H1 (cell line): ENCODE data around the gene CEP89. TPM values are rescaled to one million over a fixed set of nuclear protein-coding genes. Genes with fewer than 3 reads are reported as not detected.

Experiments used
- CTCF ChIA-PET: fragments of 300-600 bp; sonication (Branson Sonifier 250); formaldehyde crosslinking; loops from one replicate; lab custom pipeline; 2021; ENCODE audit not compliant: partially characterized antibody; lab: Charles Lee
- POLR2A ChIA-PET: fragments of 300-600 bp; sonication (Branson Sonifier 250); formaldehyde crosslinking; loops from one replicate; lab custom pipeline; 2021; ENCODE audit warnings: inconsistent platforms; ENCODE audit not compliant: partially characterized antibody; lab: Charles Lee
- DNase-seq, 2 experiments: peaks; one replicate each; pipeline versions ENCODE4 v3.0.0 to v3.0.0-alpha.2; 2010 to 2022; ENCODE audit warnings: low spot score in 2 of 2, low read depth in 1 of 2, mixed read lengths in 1 of 2
- FAIRE-seq: peaks from 2 replicates; lab custom pipeline; 2011; peaks lifted over from hg19 to GRCh38; lab: Jason Lieb, UNC
- H2AFZ ChIP-seq: 2 replicates; pipeline ENCODE4 v1.8.1; 2012; ENCODE audit warnings: low read length, inconsistent platforms
- H2AK5ac ChIP-seq: 2 replicates; pipeline ENCODE4 v1.6.1; 2013; ENCODE audit warnings: low read depth, low read length
- H2BK120ac ChIP-seq: replicated peaks from 2 replicates; pipeline ENCODE3; 2013; ENCODE audit warnings: low read depth, low read length, inconsistent platforms
- H2BK12ac ChIP-seq: 2 replicates; pipeline ENCODE4 v1.6.1; 2013; ENCODE audit warnings: low read depth, low read length
- H2BK15ac ChIP-seq: 2 replicates; pipeline ENCODE4 v1.6.1; 2013; ENCODE audit warnings: low read length
- H2BK20ac ChIP-seq: 2 replicates; pipeline ENCODE4 v1.6.1; 2013; ENCODE audit warnings: low read length
- H2BK5ac ChIP-seq: 2 replicates; pipeline ENCODE4 v1.6.1; 2013; ENCODE audit warnings: low read depth, low read length
- H3K14ac ChIP-seq: 2 replicates; pipeline ENCODE4 v1.6.1; 2013; ENCODE audit warnings: inconsistent platforms; ENCODE audit not compliant: insufficient read length
- H3K18ac ChIP-seq: 2 replicates; pipeline ENCODE4 v1.6.1; 2013; ENCODE audit warnings: low read length; ENCODE audit errors: extremely low read depth
- H3K23ac ChIP-seq: 2 replicates; pipeline ENCODE4 v1.6.1; 2013; ENCODE audit warnings: inconsistent platforms; ENCODE audit not compliant: insufficient read length
- H3K23me2 ChIP-seq: 2 replicates; pipeline ENCODE4 v1.6.1; 2013; ENCODE audit warnings: low read depth, low read length
- H3K27ac ChIP-seq: 2 replicates; pipeline ENCODE4 v1.6.1; 2011; ENCODE audit warnings: low read depth, low read length, inconsistent platforms
- H3K27me3 ChIP-seq, 4 experiments: replicated peaks in 1 of 4; 1 replicate in 1 of 4; 2 replicates in 3 of 4; pipeline versions ENCODE4 v1.6.1 to v1.8.1; 2011 to 2013; ENCODE audit warnings: low read length in 3 of 4, mild to moderate bottlenecking in 3 of 4, inconsistent platforms in 2 of 4, mixed read lengths in 2 of 4, moderate library complexity in 1 of 4; ENCODE audit not compliant: control insufficient read depth in 3 of 4, insufficient read depth in 3 of 4; ENCODE audit errors: extremely low read depth in 1 of 4
- H3K36me3 ChIP-seq, 4 experiments: 2 replicates each; pipeline versions ENCODE4 v1.6.1 to v1.8.1; 2011 to 2013; ENCODE audit warnings: mild to moderate bottlenecking in 4 of 4, low read length in 3 of 4, moderate library complexity in 2 of 4, control low read depth in 1 of 4, inconsistent platforms in 1 of 4; ENCODE audit not compliant: insufficient read depth in 4 of 4, control insufficient read depth in 2 of 4
- H3K4ac ChIP-seq: replicated peaks from 2 replicates; pipeline ENCODE3; 2013; ENCODE audit warnings: low read length, low read depth, mixed read lengths, inconsistent platforms; ENCODE audit not compliant: insufficient read length
- H3K4me1 ChIP-seq, 4 experiments: replicated peaks in 1 of 4; 1 replicate in 1 of 4; 2 replicates in 3 of 4; pipeline versions ENCODE4 v1.6.1 to v1.8.1; 2011 to 2013; ENCODE audit warnings: low read length in 3 of 4, inconsistent platforms in 2 of 4, mixed read lengths in 1 of 4; ENCODE audit not compliant: insufficient read depth in 4 of 4, control insufficient read depth in 3 of 4
- H3K4me2 ChIP-seq, 2 experiments: 2 replicates each; pipeline versions ENCODE4 v1.6.1 to v1.8.1; 2011 to 2013; ENCODE audit warnings: low read depth in 2 of 2, low read length in 2 of 2, control low read depth in 1 of 2, inconsistent platforms in 1 of 2, mild to moderate bottlenecking in 1 of 2; ENCODE audit not compliant: insufficient read depth in 1 of 2
- H3K4me3 ChIP-seq, 4 experiments: fragments of 200-600, 300-600 bp in 1 of 4; sonication (generic), shearing (Covaris generic), sonication (Bioruptor Twin) in 1 of 4; 2 replicates each; pipeline versions ENCODE4 v1.5.1 to v1.8.1; 2011 to 2016; ENCODE audit warnings: low read length in 4 of 4, low read depth in 3 of 4, control low read depth in 2 of 4, inconsistent platforms in 2 of 4, mild to moderate bottlenecking in 2 of 4, mixed read lengths in 1 of 4, moderate library complexity in 1 of 4; ENCODE audit not compliant: insufficient read depth in 2 of 4; ENCODE audit errors: extremely low read depth in 1 of 4
- H3K56ac ChIP-seq: replicated peaks from 2 replicates; pipeline ENCODE3; 2013; ENCODE audit warnings: low read depth, mild to moderate bottlenecking, mixed read lengths, low read length, inconsistent platforms; ENCODE audit not compliant: insufficient read length
- H3K79me1 ChIP-seq: 2 replicates; pipeline ENCODE4 v1.6.1; 2013; ENCODE audit warnings: low read depth, low read length, control low read depth
- H3K79me2 ChIP-seq, 2 experiments: 2 replicates each; pipeline versions ENCODE4 v1.6.1 to v1.8.1; 2012 to 2013; ENCODE audit warnings: low read length in 2 of 2, mild to moderate bottlenecking in 2 of 2, inconsistent platforms in 1 of 2; ENCODE audit not compliant: insufficient read depth in 2 of 2, control insufficient read depth in 1 of 2
- H3K9ac ChIP-seq, 4 experiments: replicated peaks in 1 of 4; 1 replicate in 1 of 4; 2 replicates in 3 of 4; pipeline versions ENCODE4 v1.6.1 to v1.8.1; 2011 to 2013; ENCODE audit warnings: low read depth in 3 of 4, low read length in 3 of 4, control low read depth in 2 of 4, mild to moderate bottlenecking in 2 of 4, moderate library complexity in 2 of 4, inconsistent platforms in 1 of 4; ENCODE audit errors: extremely low read depth in 1 of 4
- H3K9me3 ChIP-seq, 2 experiments: 2 replicates each; pipeline versions ENCODE4 v1.6.1 to v1.8.1; 2012 to 2013; ENCODE audit warnings: mild to moderate bottlenecking in 2 of 2, moderate library complexity in 2 of 2, control low read depth in 1 of 2, inconsistent platforms in 1 of 2, low read depth in 1 of 2, low read length in 1 of 2, mixed read lengths in 1 of 2; ENCODE audit not compliant: insufficient read depth in 2 of 2
- H4K20me1 ChIP-seq, 2 experiments: replicated peaks in 1 of 2; 2 replicates each; pipeline versions ENCODE3 to v1.8.1; 2011 to 2013; ENCODE audit warnings: inconsistent platforms in 2 of 2, low read length in 2 of 2, mild to moderate bottlenecking in 1 of 2; ENCODE audit not compliant: insufficient read depth in 2 of 2, control insufficient read depth in 1 of 2
- H4K5ac ChIP-seq: 2 replicates; pipeline ENCODE4 v1.6.1; 2013; ENCODE audit warnings: low read length, low read depth, mixed read lengths, inconsistent platforms; ENCODE audit not compliant: insufficient read length
- H4K8ac ChIP-seq: 2 replicates; pipeline ENCODE4 v1.8.0; 2013; ENCODE audit warnings: mild to moderate bottlenecking, moderate library complexity, low read length, inconsistent platforms; ENCODE audit not compliant: insufficient read depth; ENCODE audit errors: extremely low read depth
- H4K91ac ChIP-seq: replicated peaks from 2 replicates; pipeline ENCODE3; 2013; ENCODE audit warnings: low read length, mixed read lengths, inconsistent platforms; ENCODE audit not compliant: insufficient read length
- ATF3 ChIP-seq: IDR thresholded peaks from 2 replicates; pipeline ENCODE4 v1.6.1; 2011; ENCODE audit warnings: low read depth, mild to moderate bottlenecking, low read length; ENCODE audit not compliant: insufficient read depth
- TEAD4 ChIP-seq: IDR thresholded peaks from 2 replicates; pipeline ENCODE4 v1.6.1; 2012; ENCODE audit warnings: low read depth, low read length, inconsistent platforms, mixed read lengths
- WGBS, 2 experiments: shearing (Covaris generic) in 1 of 2; methylation state at CpG; one replicate each; pipeline versions ENCODE4 v1.1.6 to v1.1.7; 2013 to 2015; ENCODE audit warnings: low lambda C conversion rate in 2 of 2, mixed read lengths in 2 of 2, inconsistent platforms in 1 of 2, low coverage in 1 of 2, missing lambda C conversion rate in 1 of 2; ENCODE audit not compliant: insufficient replicate concordance in 2 of 2, insufficient coverage in 1 of 2, insufficient read length in 1 of 2; ENCODE audit errors: extremely low coverage in 1 of 2, missing lambda C conversion rate in 1 of 2; 5-methylcytosine and 5-hydroxymethylcytosine counted together
- polyA plus RNA-seq, 7 experiments: library from polyadenylated mRNA; depleted of rRNA in 3 of 7; stranded (reverse) in 5 of 7; unstranded in 2 of 7; fragments of >200 nt in 5 of 7; fragments of 200-250 nt in 2 of 7; gene quantifications; 1 replicate in 5 of 7; 2 replicates in 1 of 7; 4 replicates in 1 of 7; pipeline versions ENCODE4 v1.2.1 to v1.2.3, GENCODE V29; 2011 to 2013; ENCODE audit warnings: missing spikeins in 2 of 7, mixed read lengths in 2 of 7
- total RNA-seq: library from RNA; stranded (reverse); fragmentation: NEBNext Ultra II Directional; extraction: Animal tissue kit (Norgen Biotek cat#: 25700); gene quantifications from 2 replicates; pipeline ENCODE4 v1.2.1, GENCODE V29; 2021

The CEP89 gene
- total and polyA plus RNA-seq, 2 of the 8 experiments (the other 6 are each of a cell fraction or from before 2014, with no cell fraction given): 23.0 to 23.6 TPM

DNA sequence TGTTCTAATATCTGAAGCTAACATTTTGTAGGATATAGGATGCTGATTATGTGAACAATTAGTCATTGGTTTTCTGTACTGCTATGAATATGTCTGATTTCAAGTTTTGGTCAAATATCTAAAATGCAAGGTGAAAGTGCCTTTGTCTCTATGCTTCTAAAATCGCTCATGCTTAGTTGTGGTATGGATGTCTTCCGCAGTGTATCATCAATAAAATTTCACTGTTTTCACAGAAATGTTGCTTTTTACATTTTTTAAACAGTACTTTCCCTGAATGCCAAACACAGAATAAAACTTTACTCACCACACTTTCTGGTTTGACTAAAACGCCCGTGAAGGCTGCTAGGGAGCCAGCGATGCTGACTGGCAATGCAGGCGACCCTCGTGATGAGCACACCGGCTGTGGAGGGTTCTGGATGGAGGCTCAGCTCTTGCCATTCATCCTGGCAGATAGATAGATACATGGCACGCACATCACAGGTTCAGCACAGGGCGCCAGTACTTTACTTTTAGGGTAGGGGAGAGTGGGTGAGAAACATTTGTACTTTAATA is 142.3 kb downstream of the CEP89 start:
- TF ChIP-seq ATF3 (no peak), TEAD4 (no peak)
- FAIRE-seq: no peak

More for the DNA sequence above, 142.3 kb downstream of the CEP89 start:
- Histone ChIP-seq H4K20me1 (no peaks in the 10 kb centered on the region), H3K23ac (no peak overlapping the region), H3K4me2 (no peak overlapping the region), H2AFZ (no peak overlapping the region), H3K56ac (no peak overlapping the region), H4K5ac (no peak overlapping the region), H3K18ac (no peak overlapping the region), H3K27me3 (no peaks in the 10 kb centered on the region), H3K14ac (no peak overlapping the region), H2AK5ac (no peak overlapping the region), H3K79me1 (no peaks in the 10 kb centered on the region), H2BK15ac (no peak overlapping the region), H3K23me2 (no peaks in the 10 kb centered on the region), H3K4me1 (peaks cover 4 to 18% (median 11%) of the 10 kb centered on the region in 4 experiments; a peak in 6 of 7 replicates), H3K79me2 (no peaks in the 10 kb centered on the region), H3K9ac (no peak overlapping the region; a peak in 1 of 7 replicates), H2BK120ac (no peak overlapping the region), H2BK12ac (no peak overlapping the region), H3K4me3 (no peak overlapping the region), H4K8ac (no peak overlapping the region), H4K91ac (no peak overlapping the region), H3K27ac (no peak overlapping the region), H2BK5ac (no peak overlapping the region), H3K9me3 (no peaks in the 10 kb centered on the region), H3K4ac (no peak overlapping the region), H2BK20ac (no peak overlapping the region), H3K36me3 (no peaks in the 10 kb centered on the region)
- 91% methylated on average over 10 of the region's 10 CpGs; no CpG with 5 or more reads in 1 of the 2 experiments for WGBS, 2 experiments
- DNase-seq: no peak
- CTCF ChIA-PET: interaction anchor here (0.9 to 1.4 kb wide), 3 partner anchors 9 to 26 kb away, joined by 3 read pairs; no protein-coding TSS in a partner anchor
- POLR2A ChIA-PET: no interaction called here
